GM19372 (cell line): ENCODE data around the gene SFTPB.

Source experiments
- ATAC-seq: cut with Tn5 transposase; IDR thresholded peaks from one replicate; pipeline ENCODE4 v1.9.1; 2021; ENCODE audit warnings: mild to moderate bottlenecking, low read depth, moderate library complexity; ENCODE audit not compliant: unreplicated experiment

Gene SFTPB

GRCh38 chr2:85703329-85703728, 35.3 kb upstream of the SFTPB start:
- no peak for ATAC-seq

DNA sequence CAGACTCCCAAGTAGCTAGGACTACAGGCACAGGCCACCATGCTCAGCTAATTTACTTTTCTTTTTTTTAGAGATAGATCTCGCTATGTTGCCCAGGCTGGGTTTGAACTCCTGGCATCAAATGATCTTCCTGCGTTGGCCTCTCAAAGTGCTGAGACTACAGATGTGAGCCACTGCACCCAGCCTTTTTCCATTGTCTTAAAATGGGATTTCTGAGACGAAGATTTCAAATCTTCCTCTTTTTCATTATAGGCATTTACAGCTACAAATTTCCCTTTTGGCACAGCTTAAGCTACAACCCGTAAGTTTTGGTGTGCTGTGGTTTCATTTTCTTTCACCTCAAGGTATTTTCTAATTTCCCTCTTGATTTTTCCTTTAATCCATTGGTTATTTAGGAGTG, 34.8 kb upstream of the SFTPB start:
- ATAC-seq: no peak

- ATAC-seq: no peak
Measured at GRCh38 chr2:85702172-85702571, 34.2 kb upstream of the SFTPB start.

- no peak for ATAC-seq
Measured at GRCh38 chr2:85699325-85699724, 31.3 kb upstream of the SFTPB start.

DNA sequence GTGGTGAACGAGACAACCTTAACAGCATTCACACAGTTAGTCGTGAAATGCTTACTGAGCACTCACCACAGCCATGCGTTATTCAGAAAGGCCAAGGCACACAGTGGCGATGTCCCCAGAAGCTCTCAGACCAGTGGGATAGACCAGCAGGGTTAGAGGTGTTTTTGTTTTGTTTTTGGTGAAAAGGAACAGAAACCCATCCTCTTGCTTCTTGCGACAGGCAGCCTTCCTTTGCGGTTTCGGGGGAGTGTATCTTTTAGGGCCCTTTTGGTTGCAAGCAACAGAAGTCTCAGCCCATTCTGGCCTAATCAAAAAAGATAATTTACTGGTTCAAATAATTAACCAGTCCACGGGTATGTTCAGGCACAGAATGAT, 30.9 kb upstream of the SFTPB start:
- ATAC-seq: no peak

GRCh38 chr2:85698184-85698879, 30.3 kb upstream of the SFTPB start:
- no peak for ATAC-seq

GRCh38 chr2:85697716-85698115, 29.7 kb upstream of the SFTPB start:
- ATAC-seq: no peak

DNA sequence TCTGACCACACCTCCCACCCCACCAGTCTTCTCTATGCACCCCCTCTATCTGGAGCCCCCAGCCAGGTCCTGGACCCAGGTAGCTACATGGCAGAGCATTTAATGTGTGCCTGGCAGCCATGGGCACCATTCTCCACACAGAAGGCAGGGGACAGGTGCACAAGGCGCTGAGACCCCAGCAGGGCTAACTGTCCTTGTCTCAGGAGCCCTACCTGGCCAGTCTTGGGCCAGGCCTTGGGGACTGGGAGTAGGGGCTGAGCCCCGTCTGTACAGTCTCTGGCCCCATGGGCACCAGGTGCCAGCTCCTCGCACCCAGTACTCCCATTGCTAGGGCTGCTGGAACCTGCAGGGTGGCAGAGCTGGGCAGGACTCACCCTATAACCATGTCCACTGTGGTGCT, 29.1 kb upstream of the SFTPB start:
- no peak for ATAC-seq

DNA sequence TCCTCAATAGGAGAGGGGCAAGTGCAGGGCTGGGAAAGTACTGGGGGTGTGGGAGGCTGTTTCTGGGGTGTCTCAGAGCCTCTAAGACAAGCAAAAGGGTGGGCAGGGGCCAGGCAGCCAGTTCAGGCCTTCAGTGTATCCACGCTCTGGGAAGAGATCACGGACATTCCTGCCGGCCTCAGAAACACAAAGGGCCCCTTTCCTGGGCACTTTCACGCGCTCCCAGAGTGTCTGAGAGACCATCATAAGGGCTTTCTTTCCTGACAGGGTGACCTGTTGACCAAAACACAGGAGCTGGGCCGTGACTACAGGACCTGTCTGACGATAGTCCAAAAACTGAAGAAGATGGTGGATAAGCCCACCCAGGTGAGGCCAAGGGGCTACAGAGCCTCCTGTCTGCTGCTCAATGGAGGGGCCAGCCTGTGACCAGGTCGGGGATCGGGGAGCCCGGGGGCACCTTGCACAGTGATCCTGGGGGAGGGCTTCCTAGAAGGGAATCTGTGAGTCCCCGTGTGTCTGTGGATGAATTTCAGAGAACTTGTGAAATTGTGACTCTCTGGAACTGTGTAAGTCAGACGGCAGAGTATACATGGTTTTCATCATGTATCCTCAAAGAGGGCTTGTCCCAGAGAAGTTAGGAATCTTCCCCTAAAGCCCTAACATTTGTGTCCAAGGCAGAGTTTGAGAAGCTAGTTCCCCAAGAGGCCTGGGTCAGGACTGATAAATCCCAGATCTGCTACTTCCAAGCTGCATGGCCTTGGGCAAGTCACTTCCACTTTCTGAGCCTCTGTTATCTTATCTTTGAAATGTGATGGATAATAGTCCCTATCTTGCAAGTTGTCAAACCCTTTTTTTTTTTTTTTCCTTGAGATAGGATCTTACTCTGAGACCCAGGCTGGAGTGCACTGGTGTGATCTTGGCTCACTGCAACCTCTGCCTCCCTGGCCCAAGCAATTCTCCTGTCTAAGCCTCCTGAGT, 28.0 kb upstream of the SFTPB start:
- no peak for ATAC-seq

DNA sequence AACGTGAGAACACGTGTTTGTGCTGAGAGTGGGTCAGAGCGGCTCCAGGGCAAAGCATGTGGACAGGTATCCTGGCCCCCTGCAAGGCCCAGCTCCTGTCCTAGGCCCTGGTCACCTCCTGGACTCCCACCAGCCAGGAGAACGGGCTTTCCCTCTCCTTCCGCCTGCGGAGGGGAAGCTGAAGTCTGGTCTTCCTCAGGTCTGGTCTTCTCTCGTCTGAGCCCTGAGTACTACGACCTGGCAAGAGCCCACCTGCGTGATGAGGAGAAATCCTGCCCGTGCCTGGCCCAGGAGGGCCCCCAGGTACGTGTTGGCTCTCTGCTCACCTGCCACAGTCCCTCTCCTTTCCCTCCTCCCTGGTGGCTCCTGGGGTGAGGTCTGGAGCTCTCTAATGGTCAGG, 27.1 kb upstream of the SFTPB start:
- ATAC-seq: no peak

- no peak for ATAC-seq
Measured at GRCh38 chr2:85694052-85695025, 26.3 kb upstream of the SFTPB start, which contains the start of gene GNLY. Gene GNLY, plus strand, starts transcription at chr2:85694358. Its CDS starts 61 bp downstream, at chr2:85694419.

GRCh38 chr2:85692039-85692645, 24.1 kb upstream of the SFTPB start:
- no peak for ATAC-seq

GRCh38 chr2:85690932-85691331, 22.9 kb upstream of the SFTPB start:
- no peak for ATAC-seq

DNA sequence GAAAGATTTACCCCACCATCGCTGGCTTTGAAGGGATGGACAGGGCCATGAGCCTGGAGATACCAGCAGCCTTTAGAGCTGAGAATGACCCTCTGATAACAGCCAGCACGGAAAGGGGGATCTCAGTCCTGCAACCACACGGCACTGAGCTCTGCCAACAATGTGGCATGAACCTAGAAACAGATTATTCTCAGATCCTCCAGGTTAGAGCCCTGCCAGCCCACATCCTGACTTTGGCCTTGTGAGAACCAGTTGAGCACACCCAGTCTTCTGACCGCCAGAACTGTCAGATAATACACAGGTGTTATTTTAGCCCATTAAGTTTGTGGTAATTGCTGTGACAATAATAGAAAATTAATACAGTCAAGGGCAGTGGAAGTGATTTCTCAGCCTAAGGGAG, 16.8 kb upstream of the SFTPB start:
- no peak for ATAC-seq

DNA sequence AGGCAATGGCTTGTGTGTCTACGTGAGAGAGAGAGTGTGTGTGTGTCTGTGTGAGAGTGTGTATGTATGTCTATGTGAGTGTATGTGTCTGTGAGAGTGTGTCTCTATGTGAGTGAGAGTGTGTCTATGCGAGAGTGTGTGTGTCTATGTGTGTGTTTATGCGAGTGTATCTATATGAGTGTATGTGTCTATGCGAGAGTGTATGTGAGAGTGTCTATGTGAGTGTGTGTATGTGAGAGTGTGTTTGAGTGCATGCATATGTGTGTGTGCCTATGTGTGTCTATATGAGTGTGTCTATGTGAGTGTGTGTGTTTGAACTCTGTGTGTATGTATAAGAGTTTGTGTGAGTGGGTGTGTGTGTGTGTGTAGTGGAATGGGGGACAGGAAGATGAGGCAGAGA, 16.4 kb upstream of the SFTPB start:
- ATAC-seq: no peak

DNA sequence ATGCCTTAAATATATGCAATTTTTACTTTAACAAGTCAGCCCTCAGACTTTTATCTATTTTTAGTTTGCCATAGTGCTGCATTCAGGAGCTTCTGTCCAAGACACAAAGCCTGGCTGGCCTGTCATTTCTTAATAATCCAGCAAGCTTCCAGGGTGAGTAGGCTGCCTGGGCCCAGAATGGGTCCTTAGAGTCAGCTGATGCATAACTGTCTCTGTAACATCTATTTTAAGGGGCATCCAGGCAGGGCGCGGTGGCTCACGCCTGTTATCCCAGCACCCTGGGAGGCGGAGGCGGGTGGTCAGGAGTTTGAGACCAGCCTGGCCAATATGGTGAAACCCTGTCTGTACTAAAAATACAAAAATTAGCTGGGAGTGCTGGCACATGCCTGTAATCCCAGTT, 14.4 kb upstream of the SFTPB start:
- ATAC-seq: no peak

GRCh38 chr2:85681776-85682175, 13.8 kb upstream of the SFTPB start:
- ATAC-seq: no peak

- ATAC-seq: no peak
Measured at GRCh38 chr2:85681372-85681763, 13.4 kb upstream of the SFTPB start.

DNA sequence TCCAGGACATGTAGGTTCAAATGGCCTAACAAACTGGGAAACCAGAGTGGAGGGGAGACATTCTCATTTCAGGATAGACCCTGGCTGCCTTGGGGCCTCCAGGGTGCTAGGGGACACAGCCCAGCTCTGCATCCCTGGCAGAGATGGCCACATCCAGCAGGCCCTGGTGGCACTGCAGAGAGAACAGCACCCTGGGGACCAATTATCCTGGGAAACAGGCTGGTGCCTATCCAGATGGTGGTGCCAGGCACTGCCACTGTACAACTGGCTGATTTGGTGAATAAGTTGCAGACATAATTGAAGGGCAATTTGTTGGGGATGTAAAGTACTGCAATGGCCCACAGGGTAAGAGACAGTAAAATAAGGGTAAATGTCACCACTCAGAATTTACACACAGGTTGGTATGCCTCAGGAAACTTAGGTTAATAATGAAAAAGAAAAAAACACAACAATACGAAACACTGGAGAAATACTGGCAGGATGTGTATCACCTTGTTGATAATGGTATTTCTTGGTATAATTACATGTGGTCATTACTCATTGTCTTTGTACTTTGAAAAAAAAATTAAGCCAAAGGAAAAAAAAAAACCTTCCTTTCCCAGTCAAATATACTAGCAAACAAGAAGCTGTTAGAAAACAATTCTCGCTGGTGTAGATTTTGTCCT, 12.8 kb upstream of the SFTPB start:
- ATAC-seq: no peak
